Subcutaneous preadipocyte (primary cell): Measurements from ENCODE around the gene SLC22A7. TPM values are rescaled to one million over a fixed set of nuclear protein-coding genes. Genes with fewer than 3 reads are reported as not detected.

ENCODE experiments used
- small RNA-seq: library from RNA; depleted of rRNA; stranded (forward); fragments of <200 nt; gene quantifications from one replicate; pipeline ENCODE3, GENCODE V24; 2012
- total RNA-seq: library from RNA; depleted of rRNA; stranded (reverse); fragments of >200 nt; gene quantifications from 2 replicates; pipeline ENCODE4 v1.2.3, GENCODE V29; 2012

Gene SLC22A7, protein sequence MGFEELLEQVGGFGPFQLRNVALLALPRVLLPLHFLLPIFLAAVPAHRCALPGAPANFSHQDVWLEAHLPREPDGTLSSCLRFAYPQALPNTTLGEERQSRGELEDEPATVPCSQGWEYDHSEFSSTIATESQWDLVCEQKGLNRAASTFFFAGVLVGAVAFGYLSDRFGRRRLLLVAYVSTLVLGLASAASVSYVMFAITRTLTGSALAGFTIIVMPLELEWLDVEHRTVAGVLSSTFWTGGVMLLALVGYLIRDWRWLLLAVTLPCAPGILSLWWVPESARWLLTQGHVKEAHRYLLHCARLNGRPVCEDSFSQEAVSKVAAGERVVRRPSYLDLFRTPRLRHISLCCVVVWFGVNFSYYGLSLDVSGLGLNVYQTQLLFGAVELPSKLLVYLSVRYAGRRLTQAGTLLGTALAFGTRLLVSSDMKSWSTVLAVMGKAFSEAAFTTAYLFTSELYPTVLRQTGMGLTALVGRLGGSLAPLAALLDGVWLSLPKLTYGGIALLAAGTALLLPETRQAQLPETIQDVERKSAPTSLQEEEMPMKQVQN
- total RNA-seq, result not detected in 2 replicates

GRCh38 chr6:43297644-43298564 lies at the start of gene SLC22A7:
TSS of gene SLC22A7 (plus strand) at chr6:43298260. CDS start at chr6:43298359, 99 bp downstream.

GRCh38 chr6:43308101-43308989 lies 10.3 kb downstream of the SLC22A7 start, which contains the start of gene CRIP3:
TSS of gene CRIP3 (minus strand) at chr6:43308826. CDS start at chr6:43308792, 34 bp downstream.

Small RNA genes lying within 50 kb of the gene (small RNA-seq; reads per million reads assigned to genes)
- gene RPL12P47, result not detected

Other genes starting within 250 kb of the SLC22A7 start
- gene CUL7, start 244.4 kb upstream of the SLC22A7 start, total RNA-seq, result 34.2 and 38.9 TPM in 2 replicates
- 26.6 and 30.9 TPM in 2 replicates for gene MRPL2, start 238.8 kb upstream of the SLC22A7 start, total RNA-seq
- 8.2 and 8.8 TPM in 2 replicates for gene KLC4, start 238.6 kb upstream of the SLC22A7 start, total RNA-seq
- gene PTK7, start 221.9 kb upstream of the SLC22A7 start, total RNA-seq, result 30.3 and 33.8 TPM in 2 replicates
- 13.6 and 27.0 TPM in 2 replicates for gene SRF, start 127.0 kb upstream of the SLC22A7 start, total RNA-seq
- gene CUL9, start 116.1 kb upstream of the SLC22A7 start, total RNA-seq, result 20.2 and 25.6 TPM in 2 replicates
- gene DNPH1, start 68.8 kb upstream of the SLC22A7 start, total RNA-seq, result 43.6 and 65.4 TPM in 2 replicates
- under 0.01 TPM in 1 of 2 replicates, not detected in the other for gene TTBK1, start 54.8 kb upstream of the SLC22A7 start, total RNA-seq
- gene CRIP3, start 10.6 kb downstream of the SLC22A7 start, total RNA-seq, result 0.39 TPM in 1 of 2 replicates, not detected in the other
- 7.7 and 9.8 TPM in 2 replicates for gene ZNF318, start 71.4 kb downstream of the SLC22A7 start, total RNA-seq
- gene ABCC10, start 129.3 kb downstream of the SLC22A7 start, total RNA-seq, result 23.1 and 30.7 TPM in 2 replicates
- gene DLK2, start 157.3 kb downstream of the SLC22A7 start, total RNA-seq, result 0.20 TPM in 1 of 2 replicates, not detected in the other
- gene TJAP1, start 179.3 kb downstream of the SLC22A7 start, total RNA-seq, result 13.6 and 15.6 TPM in 2 replicates
- 0.37 and 1.4 TPM in 2 replicates for gene LRRC73, start 212.1 kb downstream of the SLC22A7 start, total RNA-seq
- 62.8 and 68.0 TPM in 2 replicates for gene YIPF3, start 218.7 kb downstream of the SLC22A7 start, total RNA-seq
- 47.5 and 51.8 TPM in 2 replicates for gene POLR1C, start 218.8 kb downstream of the SLC22A7 start, total RNA-seq